Stimulated activated CD4-positive, alpha-beta T cell treated with anti-CD3 and anti-CD28 coated beads, Interleukin-1b, Interleukin-23, amount 100 ng/mL, for 48 hours (primary cell): ENCODE measurements around the gene CACNA1B.
"Not testable (repeated sequence)": the region's sequence is repeated elsewhere in the genome, so short reads cannot be mapped to it uniquely, and the experiment has no call there.

ENCODE experiments used
- DNase-seq: peaks from one replicate; pipeline ENCODE4 v3.0.0-alpha.2; 2020

CACNA1B gene

GRCh38 chr9:137866226-137867141, 11.1 kb upstream of the CACNA1B start:
- DNase-seq = no peak

GRCh38 chr9:137870432-137870831, 7.2 kb upstream of the CACNA1B start:
- no peak for DNase-seq

DNA sequence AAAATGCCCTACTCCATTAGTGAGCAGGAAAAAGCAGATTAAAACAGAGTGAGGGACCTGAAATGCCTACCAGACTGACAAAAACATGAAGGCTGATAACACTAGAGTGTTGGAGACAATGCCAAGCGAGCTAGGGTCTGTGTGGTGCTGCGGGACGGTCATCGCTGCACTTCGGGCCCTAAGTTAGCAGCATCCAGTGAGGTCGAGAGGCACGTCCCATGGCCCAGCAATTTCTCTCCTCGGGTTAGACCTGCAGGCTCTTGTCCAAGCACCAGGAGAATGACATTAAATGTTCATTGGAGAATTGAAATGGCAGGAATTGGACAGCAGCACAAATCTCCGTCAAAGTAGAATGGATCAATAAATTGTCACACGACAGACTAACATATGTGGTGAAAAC, 5.3 kb upstream of the CACNA1B start:
- no peak for DNase-seq

GRCh38 chr9:137873408-137873807, 4.2 kb upstream of the CACNA1B start:
- no peak for DNase-seq

DNA sequence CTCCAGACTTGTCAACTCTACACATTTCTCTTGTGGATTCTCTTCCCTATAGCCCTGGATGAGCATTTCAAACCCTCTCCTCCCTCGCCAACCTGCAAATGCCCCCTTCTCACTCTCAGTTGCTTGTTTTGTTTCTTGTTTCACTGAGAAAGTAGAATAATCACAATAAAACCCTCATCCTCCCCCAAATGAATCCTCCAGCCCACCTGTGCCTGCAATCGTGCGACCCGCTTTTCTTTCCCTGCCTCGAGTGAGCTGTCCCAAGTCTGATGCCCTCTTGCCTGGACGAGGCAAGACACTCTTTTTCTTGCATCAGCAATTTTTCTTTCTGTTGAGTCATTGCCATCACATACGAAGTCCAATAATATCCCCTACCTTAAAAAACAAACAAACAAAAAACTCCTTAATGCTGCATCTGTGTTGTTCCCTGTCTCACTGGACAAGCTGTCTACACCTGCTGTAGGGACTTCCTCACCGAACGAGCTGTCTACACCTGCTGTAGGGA, 3.7 kb upstream of the CACNA1B start:
- no peak for DNase-seq

DNA sequence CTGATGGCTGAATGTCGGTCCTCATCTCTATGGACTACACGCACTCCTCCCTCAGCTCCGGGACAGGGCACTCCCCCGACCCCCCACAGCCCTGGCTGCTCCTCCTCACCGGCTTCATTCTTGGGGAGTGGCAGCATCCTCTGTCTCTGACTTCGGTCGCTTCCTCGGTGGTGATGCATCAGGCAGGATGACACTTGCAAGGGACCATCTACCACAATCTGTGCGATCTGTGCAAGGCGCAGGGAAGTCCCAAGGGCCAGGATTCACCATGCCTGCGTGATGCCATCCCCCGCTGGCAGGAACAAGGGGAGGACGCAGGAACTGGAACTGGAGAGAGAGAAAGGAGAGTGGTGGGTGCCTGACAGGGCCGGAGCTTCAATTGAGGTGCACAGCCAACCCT, 2.2 kb upstream of the CACNA1B start:
- DNase-seq = no peak

GRCh38 chr9:137875846-137876245, 1.7 kb upstream of the CACNA1B start:
- DNase-seq = no peak

DNA sequence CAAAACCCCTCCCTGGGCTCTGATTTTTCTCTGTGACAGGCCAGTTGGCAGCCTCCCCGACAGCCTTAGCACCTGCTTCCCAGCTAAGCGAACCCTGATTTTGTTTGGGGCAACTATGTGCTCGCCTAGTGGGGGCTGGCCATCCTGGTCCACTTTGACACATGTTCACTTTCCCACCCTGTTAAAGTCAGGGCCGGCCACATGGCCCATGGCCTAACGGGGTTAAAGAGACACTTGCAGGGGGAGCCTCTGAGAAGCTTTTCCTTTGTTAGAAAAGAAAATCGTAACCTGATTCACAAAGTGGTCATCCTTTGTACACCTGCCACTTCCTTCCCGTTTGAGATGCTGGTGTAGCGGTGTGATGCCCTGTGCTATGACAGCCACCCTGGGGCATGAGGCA, 1.3 kb upstream of the CACNA1B start:
- DNase-seq = no peak

GRCh38 chr9:137876781-137877386, 698 bp upstream of the CACNA1B start:
- no peak for DNase-seq

DNA sequence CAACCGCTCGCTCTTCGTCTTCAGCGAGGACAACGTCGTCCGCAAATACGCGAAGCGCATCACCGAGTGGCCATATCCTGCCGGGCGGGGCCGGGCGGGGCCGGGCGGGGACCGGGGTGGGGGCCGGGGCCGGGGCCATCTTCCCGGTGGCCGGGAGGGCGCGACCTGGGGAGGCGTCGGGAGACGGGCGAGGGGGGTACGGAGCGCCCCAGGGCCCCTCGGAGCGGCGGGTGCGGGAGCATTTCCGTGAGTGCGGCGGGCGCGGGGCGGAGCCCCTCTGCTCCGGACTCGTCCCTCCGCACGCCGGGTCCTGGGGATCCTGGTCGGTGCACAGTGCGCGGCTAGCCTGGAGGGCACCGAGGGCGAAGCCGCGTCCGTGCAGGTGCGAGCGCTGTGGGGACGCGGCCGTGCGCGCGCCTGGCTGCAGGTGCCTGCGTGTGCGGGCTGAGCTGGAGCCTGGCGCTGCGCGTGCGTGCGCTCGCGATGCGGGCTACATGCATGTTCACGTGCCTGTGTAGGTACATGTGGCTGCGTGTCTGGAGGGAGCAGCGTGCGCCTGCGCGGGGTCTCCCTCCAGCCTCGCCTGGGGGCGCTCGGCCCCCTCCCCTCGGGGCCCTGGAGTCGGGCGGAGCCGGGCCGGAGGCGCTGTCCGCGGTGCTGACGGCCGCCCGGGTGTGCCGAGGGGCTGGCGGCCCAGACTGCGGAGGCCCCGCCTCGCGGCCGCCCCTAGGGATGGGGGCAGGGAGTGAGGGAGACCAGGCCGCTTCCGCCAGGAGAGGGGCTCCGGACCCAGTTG, 762 bp downstream of the CACNA1B start:
- no peak for DNase-seq

- no peak for DNase-seq
These were observed 1.5 kb downstream of the CACNA1B start for GRCh38 chr9:137879052-137879451.

- DNase-seq = no peak
These were observed 2.1 kb downstream of the CACNA1B start for GRCh38 chr9:137879566-137880150.

DNA sequence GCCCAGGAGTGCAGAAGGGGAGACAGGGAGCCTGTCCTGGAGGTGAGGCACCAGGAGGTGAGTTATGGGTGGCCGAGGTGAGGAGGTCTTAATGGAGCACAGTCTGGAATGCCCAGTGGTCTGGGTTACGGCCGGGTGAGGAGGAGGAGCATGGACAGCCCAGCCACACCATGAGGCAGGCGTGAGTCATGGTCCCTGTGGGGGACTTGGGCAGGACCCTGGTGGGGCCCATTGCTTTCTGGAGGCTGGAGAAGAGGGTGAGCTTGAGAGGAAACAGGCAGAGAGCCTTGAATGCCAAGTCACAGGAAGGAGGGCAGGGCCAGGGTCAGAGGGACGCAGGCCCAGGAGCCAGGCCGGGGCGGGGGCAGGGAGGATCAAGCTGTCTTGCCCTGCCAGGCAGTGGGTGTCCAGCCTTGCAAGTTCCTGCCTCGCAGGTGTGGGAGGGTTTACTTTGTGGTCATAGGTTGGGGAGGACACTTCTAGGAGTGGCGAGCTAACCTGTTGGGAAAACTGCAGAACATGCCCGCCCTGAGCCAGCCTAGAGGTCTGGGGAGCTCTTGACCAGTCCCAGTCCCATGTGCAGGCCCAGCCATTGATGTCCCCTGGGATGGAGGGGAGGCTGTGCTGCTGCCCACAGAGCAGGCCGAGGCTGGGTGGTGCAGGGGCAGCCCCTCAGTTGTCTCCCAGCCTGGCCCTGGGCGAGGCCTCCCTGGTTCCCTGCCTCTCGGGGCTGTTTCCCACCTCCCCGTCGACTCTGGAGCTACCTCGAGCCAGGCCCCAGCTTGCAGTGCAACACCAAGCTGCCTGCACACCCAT, 2.8 kb downstream of the CACNA1B start:
- no peak for DNase-seq

GRCh38 chr9:137880976-137881530, 3.5 kb downstream of the CACNA1B start:
- DNase-seq = no peak

- no peak for DNase-seq
These were observed 4.3 kb downstream of the CACNA1B start for GRCh38 chr9:137881591-137882505.

DNA sequence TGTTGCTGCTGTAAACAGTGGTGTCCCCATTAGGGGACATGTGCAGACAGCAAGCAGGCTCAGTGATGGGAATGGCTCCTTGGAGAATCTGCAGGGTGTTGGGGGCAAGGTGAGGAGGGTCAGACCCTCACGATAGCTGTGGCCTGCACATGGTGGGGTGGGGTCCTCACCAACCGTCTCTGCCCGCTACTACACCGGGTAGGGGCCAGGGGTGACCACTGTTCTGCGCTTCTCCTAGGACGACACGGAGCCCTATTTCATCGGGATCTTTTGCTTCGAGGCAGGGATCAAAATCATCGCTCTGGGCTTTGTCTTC, 4.9 kb downstream of the CACNA1B start:
- DNase-seq = no peak

- not testable (repeated sequence) for DNase-seq
These were observed 6.4 kb downstream of the CACNA1B start for GRCh38 chr9:137883977-137884376.

GRCh38 chr9:137884547-137884946, 7.0 kb downstream of the CACNA1B start:
- DNase-seq = not testable (repeated sequence)

- not testable (repeated sequence) for DNase-seq
These were observed 7.5 kb downstream of the CACNA1B start for GRCh38 chr9:137885121-137885520.

DNA sequence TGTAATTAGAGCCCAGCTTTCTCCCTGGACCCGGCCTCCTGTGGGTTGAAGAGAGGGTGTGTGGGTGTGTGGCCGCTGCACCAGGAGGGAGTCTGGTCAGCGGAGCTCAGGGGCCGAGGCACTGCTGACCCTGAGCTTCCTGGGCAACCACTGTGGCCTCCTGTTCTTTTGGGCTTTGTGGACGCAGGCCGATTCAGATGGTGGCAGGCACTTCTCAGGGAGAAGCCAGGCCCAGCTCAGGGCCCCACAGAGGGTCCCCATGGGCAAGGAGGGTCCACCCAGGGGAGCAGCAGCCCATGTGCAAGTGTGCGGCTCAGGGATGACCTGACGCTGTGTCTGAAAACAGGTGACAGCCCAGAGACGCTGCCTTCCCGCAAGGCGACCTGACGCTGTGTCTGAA, 11.0 kb downstream of the CACNA1B start:
- not testable (repeated sequence) for DNase-seq

GRCh38 chr9:137889966-137890365, 12.4 kb downstream of the CACNA1B start:
- not testable (repeated sequence) for DNase-seq
